OCI-LY1 (cell line): Measurements from ENCODE around the gene ZNF804B.

ENCODE experiments used
- H2AFZ ChIP-seq: fragments of 200-600 bp; sonication (generic), shearing (Covaris generic); 2 replicates; pipeline ENCODE4 v1.6.0; 2014; ENCODE audit warnings: antibody characterized with exemption, mild to moderate bottlenecking, low read length
- H3F3A ChIP-seq: fragments of 200-600 bp; sonication (generic), shearing (Covaris generic); 2 replicates; pipeline ENCODE4 v1.6.0; 2014; ENCODE audit warnings: mild to moderate bottlenecking, antibody characterized with exemption, low read length, moderate library complexity; ENCODE audit not compliant: insufficient read depth
- H3K27ac ChIP-seq: fragments of 200-600 bp; sonication (generic); 2 replicates; pipeline ENCODE4 v1.5.1; 2014; ENCODE audit warnings: low read length, mixed run types, mild to moderate bottlenecking, low read depth; ENCODE audit not compliant: poor library complexity, severe bottlenecking
- H3K27me3 ChIP-seq: fragments of 200-600 bp; sonication (generic); 2 replicates; pipeline ENCODE4 v1.6.0; 2014; ENCODE audit warnings: antibody characterized with exemption, mild to moderate bottlenecking, low read length, moderate library complexity; ENCODE audit not compliant: insufficient read depth
- H3K36me3 ChIP-seq: fragments of 200-600 bp; sonication (generic); 2 replicates; pipeline ENCODE4 v1.6.1; 2014; ENCODE audit warnings: mild to moderate bottlenecking, antibody characterized with exemption, low read length, moderate library complexity, mixed read lengths; ENCODE audit not compliant: insufficient read depth
- H3K4me1 ChIP-seq: fragments of 200-600 bp; sonication (generic); 2 replicates; pipeline ENCODE4 v1.5.1; 2014; ENCODE audit warnings: mild to moderate bottlenecking, low read length, moderate library complexity; ENCODE audit not compliant: insufficient read depth, severe bottlenecking
- H3K4me2 ChIP-seq: fragments of 200-600 bp; sonication (generic), shearing (Covaris generic); 2 replicates; pipeline ENCODE4 v1.6.1; 2014; ENCODE audit warnings: low read length
- H3K4me3 ChIP-seq: fragments of 200-600 bp; sonication (generic); 2 replicates; pipeline ENCODE4 v1.5.1; 2014; ENCODE audit warnings: low read length, low read depth, mild to moderate bottlenecking, mixed read lengths; ENCODE audit not compliant: poor library complexity, severe bottlenecking
- H3K79me2 ChIP-seq: fragments of 200-600 bp; shearing (Covaris generic); 2 replicates; pipeline ENCODE4 v1.6.1; 2016; ENCODE audit warnings: mixed run types, low read length, mixed read lengths; ENCODE audit not compliant: insufficient read depth
- H3K9ac ChIP-seq: fragments of 200-600 bp; sonication (generic), shearing (Covaris generic); 2 replicates; pipeline ENCODE4 v1.6.1; 2014; ENCODE audit warnings: mild to moderate bottlenecking, low read length, mixed read lengths
- H3K9me2 ChIP-seq: fragments of 200-600 bp; sonication (generic), shearing (Covaris generic); 2 replicates; pipeline ENCODE4 v1.6.1; 2014; ENCODE audit warnings: low read depth, mild to moderate bottlenecking, low read length, mixed read lengths
- H3K9me3 ChIP-seq: fragments of 200-600 bp; shearing (Covaris generic); 2 replicates; pipeline ENCODE4 v1.6.1; 2014; ENCODE audit warnings: low read length, mixed read lengths
- H4K20me1 ChIP-seq: fragments of 200-600 bp; sonication (generic), shearing (Covaris generic); 2 replicates; pipeline ENCODE4 v1.6.0; 2016; ENCODE audit warnings: mild to moderate bottlenecking, low read length; ENCODE audit not compliant: insufficient read depth
- EZH2 ChIP-seq: fragments of 200-600 bp; sonication (generic), shearing (Covaris generic); IDR thresholded peaks from 2 replicates; pipeline ENCODE4 v1.8.0; 2017; ENCODE audit warnings: borderline replicate concordance, mixed run types, mild to moderate bottlenecking, antibody characterized with exemption, low read length, moderate library complexity, mixed read lengths
- TF ChIP-seq, protein P1 (sequence below): fragments of 200-600 bp; sonication (generic), shearing (Covaris generic); IDR thresholded peaks from 2 replicates; pipeline ENCODE4 v1.5.1; 2017; ENCODE audit warnings: mild to moderate bottlenecking, antibody characterized with exemption, low read length, moderate library complexity, mixed read lengths

The ZNF804B gene

DNA sequence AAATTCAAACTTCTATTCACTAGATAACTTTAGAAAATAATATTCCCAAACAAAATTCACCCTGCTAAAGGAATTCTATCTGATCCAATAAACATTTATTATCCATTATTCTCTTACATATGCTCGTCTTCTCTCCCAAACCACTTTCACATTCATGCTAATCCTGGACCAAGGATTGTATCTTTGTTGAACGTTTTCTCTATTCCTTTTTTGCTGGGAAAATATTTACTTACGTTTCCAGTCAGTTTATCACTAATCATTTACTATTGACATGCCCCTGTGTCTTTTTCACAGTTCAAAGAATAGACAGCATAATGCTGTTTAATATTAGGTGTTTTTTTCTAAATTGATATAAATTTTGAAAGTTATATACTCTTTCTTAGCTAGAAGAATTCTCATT lies 32.9 kb downstream of the ZNF804B start:
- Histone ChIP-seq H3F3A (no peaks in the 10 kb centered on the region), H3K27me3 (no peaks in the 10 kb centered on the region), H3K9me2 (no peaks in the 10 kb centered on the region), H3K27ac (no peak overlapping the region), H3K9me3 (no peaks in the 10 kb centered on the region), H3K4me1 (no peaks in the 10 kb centered on the region), H3K79me2 (no peaks in the 10 kb centered on the region), H3K9ac (no peak overlapping the region), H3K4me2 (no peak overlapping the region), H2AFZ (no peak overlapping the region), H3K4me3 (no peak overlapping the region), H4K20me1 (no peaks in the 10 kb centered on the region), H3K36me3 (no peaks in the 10 kb centered on the region)
- TF ChIP-seq EZH2: no peak
- TF ChIP-seq, protein P1, sequence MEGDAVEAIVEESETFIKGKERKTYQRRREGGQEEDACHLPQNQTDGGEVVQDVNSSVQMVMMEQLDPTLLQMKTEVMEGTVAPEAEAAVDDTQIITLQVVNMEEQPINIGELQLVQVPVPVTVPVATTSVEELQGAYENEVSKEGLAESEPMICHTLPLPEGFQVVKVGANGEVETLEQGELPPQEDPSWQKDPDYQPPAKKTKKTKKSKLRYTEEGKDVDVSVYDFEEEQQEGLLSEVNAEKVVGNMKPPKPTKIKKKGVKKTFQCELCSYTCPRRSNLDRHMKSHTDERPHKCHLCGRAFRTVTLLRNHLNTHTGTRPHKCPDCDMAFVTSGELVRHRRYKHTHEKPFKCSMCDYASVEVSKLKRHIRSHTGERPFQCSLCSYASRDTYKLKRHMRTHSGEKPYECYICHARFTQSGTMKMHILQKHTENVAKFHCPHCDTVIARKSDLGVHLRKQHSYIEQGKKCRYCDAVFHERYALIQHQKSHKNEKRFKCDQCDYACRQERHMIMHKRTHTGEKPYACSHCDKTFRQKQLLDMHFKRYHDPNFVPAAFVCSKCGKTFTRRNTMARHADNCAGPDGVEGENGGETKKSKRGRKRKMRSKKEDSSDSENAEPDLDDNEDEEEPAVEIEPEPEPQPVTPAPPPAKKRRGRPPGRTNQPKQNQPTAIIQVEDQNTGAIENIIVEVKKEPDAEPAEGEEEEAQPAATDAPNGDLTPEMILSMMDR: no peak

DNA sequence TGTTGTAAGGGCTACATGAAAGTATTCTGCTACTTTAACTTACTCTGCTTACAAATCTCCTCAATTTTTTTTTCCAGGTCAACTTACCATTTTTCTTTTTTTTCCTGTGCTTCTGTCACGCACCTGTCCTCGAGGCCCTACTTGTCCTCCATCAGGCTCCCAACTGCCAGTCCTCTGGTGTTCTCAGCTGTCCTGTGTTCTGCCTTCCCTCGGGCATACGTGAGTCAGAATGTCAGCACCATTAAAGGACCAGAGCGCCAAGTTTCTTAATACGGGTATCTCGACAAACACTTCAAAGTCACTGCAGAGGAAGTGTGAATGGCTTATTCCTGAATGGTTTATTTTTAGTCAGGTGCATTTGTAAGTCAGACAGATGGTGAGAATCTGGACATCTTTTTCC lies 36.1 kb downstream of the ZNF804B start, which contains the start of gene TEX47:
Gene TEX47 (minus strand): TSS at position 185 of the 400 bp plus-strand sequence. CDS start 795 bp downstream, outside the sequence.
- H3K9me2 ChIP-seq: no peaks in the 10 kb centered on the region
- H4K20me1 ChIP-seq: no peaks in the 10 kb centered on the region
- no peaks in the 10 kb centered on the region for H3K27me3 ChIP-seq
- H3K4me3 ChIP-seq: no peak within 1 kb of the TSS
- H2AFZ ChIP-seq: no peak within 1 kb of the TSS
- no peaks in the 10 kb centered on the region for H3K79me2 ChIP-seq
- TF ChIP-seq, protein P1: no peak
- TF ChIP-seq EZH2: no peak
- no peak within 1 kb of the TSS for H3K27ac ChIP-seq
- no peaks in the 10 kb centered on the region for H3K4me1 ChIP-seq
- no peak within 1 kb of the TSS for H3K4me2 ChIP-seq
- H3K9me3 ChIP-seq: no peaks in the 10 kb centered on the region
- no peaks in the 10 kb centered on the region for H3K36me3 ChIP-seq
- H3F3A ChIP-seq: no peaks in the 10 kb centered on the region
- no peak within 1 kb of the TSS for H3K9ac ChIP-seq

DNA sequence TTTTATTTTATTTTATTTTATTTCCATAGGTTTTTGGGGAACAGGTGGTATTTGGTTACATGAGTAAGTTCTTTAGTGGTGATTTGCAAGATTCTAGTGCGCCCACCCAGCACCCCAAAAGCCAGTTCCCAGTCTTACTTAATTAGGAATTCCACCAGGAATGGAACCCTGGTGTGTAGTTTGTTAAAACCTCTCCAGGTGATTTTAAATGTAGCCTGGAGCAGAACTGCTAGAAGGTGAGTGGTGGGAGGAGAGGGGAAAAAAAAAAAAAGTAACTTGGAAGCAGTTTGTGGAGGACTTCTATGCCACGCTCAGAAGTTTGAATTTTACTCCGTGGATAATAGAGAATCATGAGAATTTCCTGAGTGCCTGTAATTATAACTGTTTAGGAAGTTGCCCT lies 41.5 kb downstream of the ZNF804B start:
- Histone ChIP-seq H3K79me2 (no peaks in the 10 kb centered on the region), H3K27ac (no peak overlapping the region), H3K4me3 (no peak overlapping the region), H3K27me3 (no peaks in the 10 kb centered on the region), H3K4me1 (no peaks in the 10 kb centered on the region), H3K9ac (no peak overlapping the region), H3K9me2 (no peaks in the 10 kb centered on the region), H4K20me1 (no peaks in the 10 kb centered on the region), H2AFZ (no peak overlapping the region), H3K4me2 (no peak overlapping the region), H3K9me3 (no peaks in the 10 kb centered on the region), H3F3A (no peaks in the 10 kb centered on the region), H3K36me3 (no peaks in the 10 kb centered on the region)
- TF ChIP-seq, protein P1: no peak
- TF ChIP-seq EZH2: no peak
